Measurements from ENCODE around the gene S100PBP. TPM values are rescaled to one million over a fixed set of nuclear protein-coding genes. Genes with fewer than 3 reads are reported as not detected.

The S100PBP gene
- total and polyA plus RNA-seq, 2 of the 13 experiments (the other 11 are each of a cell fraction or from before 2014, with no cell fraction given), result 20.4 to 26.1 TPM

DNA sequence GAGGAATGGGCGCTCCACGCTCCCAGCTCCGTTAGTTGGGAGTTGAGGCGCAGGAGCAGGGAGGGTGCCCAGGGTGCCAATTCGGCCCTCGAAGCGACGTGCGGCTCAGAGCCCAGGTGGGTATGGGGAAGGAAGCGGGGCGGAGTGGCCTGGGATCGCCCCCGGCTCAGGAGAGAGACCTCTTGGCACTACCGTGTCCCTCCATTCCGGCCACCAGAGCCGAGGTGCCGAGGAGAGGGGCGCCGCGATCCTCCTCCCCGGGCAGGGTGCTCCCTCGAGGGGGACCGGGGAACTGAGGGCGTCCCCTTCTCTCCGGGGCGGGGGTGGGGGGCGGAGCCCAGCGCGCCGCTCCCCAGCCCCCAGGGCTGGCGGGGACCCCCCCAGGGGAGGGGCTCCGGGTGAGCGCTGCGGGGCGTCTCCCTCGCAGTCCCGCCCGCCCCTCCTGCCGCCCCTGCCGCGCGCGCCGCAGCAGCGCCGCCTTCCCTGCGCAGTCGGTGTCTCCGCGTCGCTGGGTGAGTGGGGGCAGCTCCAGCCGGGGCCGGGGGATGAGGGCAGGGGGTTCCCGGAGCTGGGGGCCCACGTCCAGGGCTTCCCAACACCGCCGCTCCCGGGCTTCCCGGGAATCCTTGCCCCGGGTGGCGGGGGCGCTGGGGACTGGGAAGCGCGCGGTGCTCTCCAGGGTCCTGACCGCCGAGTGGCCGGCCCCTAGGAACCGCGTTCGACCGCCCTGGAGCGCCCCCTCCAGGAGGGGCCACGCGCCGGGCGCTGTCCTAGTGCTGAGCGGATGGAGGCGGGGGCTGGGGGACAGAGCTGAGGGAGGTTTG is 68.8 kb downstream of the S100PBP start, which contains the start of gene HPCA (continued):
- TF ChIP-seq ZNF441 (CRISPR knock-in tag; IDR thresholded peaks at IDR 0.05; ENCODE audit: borderline replicate concordance), result peak; percentile 97
- peak; percentile 77; the same call in 1 of the 2 replicates for TF ChIP-seq ZNF234 (CRISPR knock-in tag; conservative IDR thresholded peaks at IDR 0.05)
- TF ChIP-seq ZNF660 (CRISPR knock-in tag; IDR thresholded peaks at IDR 0.05; ENCODE audit: borderline replicate concordance, low read depth), result peak; percentile 94; the same call in 1 of the 2 replicates
- no peak for TF ChIP-seq PHB2 (IDR thresholded peaks at IDR 0.05; ENCODE audit: partially characterized antibody)
- TF ChIP-seq, protein P1, sequence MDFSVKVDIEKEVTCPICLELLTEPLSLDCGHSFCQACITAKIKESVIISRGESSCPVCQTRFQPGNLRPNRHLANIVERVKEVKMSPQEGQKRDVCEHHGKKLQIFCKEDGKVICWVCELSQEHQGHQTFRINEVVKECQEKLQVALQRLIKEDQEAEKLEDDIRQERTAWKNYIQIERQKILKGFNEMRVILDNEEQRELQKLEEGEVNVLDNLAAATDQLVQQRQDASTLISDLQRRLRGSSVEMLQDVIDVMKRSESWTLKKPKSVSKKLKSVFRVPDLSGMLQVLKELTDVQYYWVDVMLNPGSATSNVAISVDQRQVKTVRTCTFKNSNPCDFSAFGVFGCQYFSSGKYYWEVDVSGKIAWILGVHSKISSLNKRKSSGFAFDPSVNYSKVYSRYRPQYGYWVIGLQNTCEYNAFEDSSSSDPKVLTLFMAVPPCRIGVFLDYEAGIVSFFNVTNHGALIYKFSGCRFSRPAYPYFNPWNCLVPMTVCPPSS (IDR thresholded peaks at IDR 0.05), result no peak
- TF ChIP-seq MED13 (CRISPR knock-in tag; IDR thresholded peaks at IDR 0.05), result peak; percentile 98
- no peak for TF ChIP-seq ZKSCAN1 (IDR thresholded peaks at IDR 0.05; ENCODE audit: low read length)
- peak; percentile 82; the same call in 1 of the 2 replicates for TF ChIP-seq ZKSCAN8 (CRISPR knock-in tag; IDR thresholded peaks at IDR 0.05; ENCODE audit: borderline replicate concordance)
- TF ChIP-seq ELF1 (CRISPR knock-in tag; IDR thresholded peaks at IDR 0.05), result peak; percentile 55
- TF ChIP-seq SKI (IDR thresholded peaks at IDR 0.05; ENCODE audit: partially characterized antibody), result no peak
- TF ChIP-seq ZFAT (CRISPR knock-in tag; conservative IDR thresholded peaks at IDR 0.05), result peak; percentile 90
- no peak for TF ChIP-seq SNRNP70 (IDR thresholded peaks at IDR 0.05; ENCODE audit: low read depth, low read length)
- TF ChIP-seq MBD4 (IDR thresholded peaks at IDR 0.05; ENCODE audit: borderline replicate concordance, low read length), result no peak
- peak; percentile 83; the same call in 1 of the 2 replicates for TF ChIP-seq CBX5 (CRISPR knock-in tag; IDR thresholded peaks at IDR 0.05; ENCODE audit: borderline replicate concordance)
